ENCODE results near the gene PDZRN3. TPM values are rescaled to one million over a fixed set of nuclear protein-coding genes. Genes with fewer than 3 reads are reported as not detected.
"Not testable (repeated sequence)": the region's sequence is repeated elsewhere in the genome, so short reads cannot be mapped to it uniquely, and the experiment has no call there.

PDZRN3 gene
- total and polyA plus RNA-seq, 4 donors, result 0.69 to 1.8 (median 0.92) TPM

GRCh38 chr3:73569246-73569760 is 55.4 kb downstream of the PDZRN3 start:
- 75% methylated on average over 8 of the region's 8 CpGs for WGBS
- Histone ChIP-seq H3K27me3 (ENCODE audit: control insufficient read depth in 4 of 4, insufficient read depth in 4 of 4, low read length in 3 of 4) (peaks cover 0 to 4% (median 0%) of the 10 kb centered on the region in 4 donors), H3K4me3 (ENCODE audit: low read depth in 1 of 3, low read length in 3 of 3) (no peak overlapping the region), H3K9ac (ENCODE audit: low read depth in 1 of 2, low read length in 2 of 2) (no peak overlapping the region), H3K36me3 (ENCODE audit: control insufficient read depth in 4 of 4, insufficient read depth in 3 of 4, low read depth in 1 of 4, low read length in 3 of 4) (no peaks in the 10 kb centered on the region), H3K9me3 (ENCODE audit: control insufficient read depth in 4 of 4, low read length in 3 of 4) (no peaks in the 10 kb centered on the region), H3K4me1 (ENCODE audit: control insufficient read depth in 4 of 4, insufficient read depth in 4 of 4, low read length in 3 of 4) (no peaks in the 10 kb centered on the region), H3K27ac (ENCODE audit: low read depth in 1 of 2, low read length in 2 of 2) (no peak overlapping the region)
- DNase-seq (ENCODE audit: low spot score), result no peak
- no peak for TF ChIP-seq ZBTB33 (IDR thresholded peaks at IDR 0.05)
- TF ChIP-seq SP1 (IDR thresholded peaks at IDR 0.05), result no peak
- no peak for TF ChIP-seq FOXA2 (IDR thresholded peaks at IDR 0.05)
- no peak for TF ChIP-seq HNF4A (conservative IDR thresholded peaks at IDR 0.05)
- TF ChIP-seq EGR1 (IDR thresholded peaks at IDR 0.05; ENCODE audit: low read depth in 2 of 2), result no peak

DNA sequence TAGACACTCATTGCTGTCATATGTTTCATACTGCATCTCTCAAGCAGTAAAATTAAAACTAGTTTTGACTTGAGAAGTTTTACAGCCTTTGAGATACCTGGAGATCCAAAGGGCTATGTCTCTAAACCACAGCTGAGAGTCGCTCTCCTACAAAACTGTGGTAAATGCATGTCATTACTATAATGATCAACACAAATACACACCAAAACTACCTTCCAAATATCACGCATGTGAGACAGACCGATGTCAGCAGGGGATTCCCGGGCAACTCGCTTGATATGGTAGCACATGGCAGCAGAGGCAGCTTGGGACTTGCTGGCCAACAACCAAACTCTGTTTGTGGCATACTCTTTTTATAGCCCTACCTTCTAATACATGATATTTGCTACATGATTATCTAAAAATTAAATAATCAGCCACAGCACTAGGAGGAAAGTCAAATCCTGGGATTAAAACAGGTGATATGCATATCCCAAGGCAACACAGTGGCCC is 56.3 kb downstream of the PDZRN3 start:
- WGBS, result 91% methylated on average over 5 of the region's 5 CpGs

GRCh38 chr3:73565374-73565773 is 59.4 kb downstream of the PDZRN3 start:
- not testable (repeated sequence) for DNase-seq (ENCODE audit: low spot score); H3K27ac ChIP-seq (ENCODE audit: low read depth in 1 of 2, low read length in 2 of 2); H3K36me3 ChIP-seq (ENCODE audit: control insufficient read depth in 4 of 4, insufficient read depth in 3 of 4, low read depth in 1 of 4, low read length in 3 of 4); H3K9me3 ChIP-seq (ENCODE audit: control insufficient read depth in 4 of 4, low read length in 3 of 4); H3K27me3 ChIP-seq (ENCODE audit: control insufficient read depth in 4 of 4, insufficient read depth in 4 of 4, low read length in 3 of 4); H3K9ac ChIP-seq (ENCODE audit: low read depth in 1 of 2, low read length in 2 of 2); H3K4me1 ChIP-seq (ENCODE audit: control insufficient read depth in 4 of 4, insufficient read depth in 4 of 4, low read length in 3 of 4); H3K4me3 ChIP-seq (ENCODE audit: low read depth in 1 of 3, low read length in 3 of 3)
- WGBS, result 96% methylated on average over 12 of the region's 12 CpGs

More for the DNA sequence above, 56.3 kb downstream of the PDZRN3 start:
- Histone ChIP-seq H3K9me3 (ENCODE audit: control insufficient read depth in 4 of 4, low read length in 3 of 4) (no peaks in the 10 kb centered on the region), H3K36me3 (ENCODE audit: control insufficient read depth in 4 of 4, insufficient read depth in 3 of 4, low read depth in 1 of 4, low read length in 3 of 4) (no peaks in the 10 kb centered on the region), H3K27ac (ENCODE audit: low read depth in 1 of 2, low read length in 2 of 2) (no peak overlapping the region), H3K4me3 (ENCODE audit: low read depth in 1 of 3, low read length in 3 of 3) (no peak overlapping the region), H3K4me1 (ENCODE audit: control insufficient read depth in 4 of 4, insufficient read depth in 4 of 4, low read length in 3 of 4) (no peaks in the 10 kb centered on the region), H3K9ac (ENCODE audit: low read depth in 1 of 2, low read length in 2 of 2) (no peak overlapping the region), H3K27me3 (ENCODE audit: control insufficient read depth in 4 of 4, insufficient read depth in 4 of 4, low read length in 3 of 4) (peaks cover 0 to 4% (median 0%) of the 10 kb centered on the region in 4 donors)
- TF ChIP-seq RXRA (IDR thresholded peaks at IDR 0.05) (no peak), FOXA1 (IDR thresholded peaks at IDR 0.05) (no peak), HNF4A (conservative IDR thresholded peaks at IDR 0.05) (no peak), HNF4G (IDR thresholded peaks at IDR 0.05) (no peak)
- TF ChIP-seq, protein P1, sequence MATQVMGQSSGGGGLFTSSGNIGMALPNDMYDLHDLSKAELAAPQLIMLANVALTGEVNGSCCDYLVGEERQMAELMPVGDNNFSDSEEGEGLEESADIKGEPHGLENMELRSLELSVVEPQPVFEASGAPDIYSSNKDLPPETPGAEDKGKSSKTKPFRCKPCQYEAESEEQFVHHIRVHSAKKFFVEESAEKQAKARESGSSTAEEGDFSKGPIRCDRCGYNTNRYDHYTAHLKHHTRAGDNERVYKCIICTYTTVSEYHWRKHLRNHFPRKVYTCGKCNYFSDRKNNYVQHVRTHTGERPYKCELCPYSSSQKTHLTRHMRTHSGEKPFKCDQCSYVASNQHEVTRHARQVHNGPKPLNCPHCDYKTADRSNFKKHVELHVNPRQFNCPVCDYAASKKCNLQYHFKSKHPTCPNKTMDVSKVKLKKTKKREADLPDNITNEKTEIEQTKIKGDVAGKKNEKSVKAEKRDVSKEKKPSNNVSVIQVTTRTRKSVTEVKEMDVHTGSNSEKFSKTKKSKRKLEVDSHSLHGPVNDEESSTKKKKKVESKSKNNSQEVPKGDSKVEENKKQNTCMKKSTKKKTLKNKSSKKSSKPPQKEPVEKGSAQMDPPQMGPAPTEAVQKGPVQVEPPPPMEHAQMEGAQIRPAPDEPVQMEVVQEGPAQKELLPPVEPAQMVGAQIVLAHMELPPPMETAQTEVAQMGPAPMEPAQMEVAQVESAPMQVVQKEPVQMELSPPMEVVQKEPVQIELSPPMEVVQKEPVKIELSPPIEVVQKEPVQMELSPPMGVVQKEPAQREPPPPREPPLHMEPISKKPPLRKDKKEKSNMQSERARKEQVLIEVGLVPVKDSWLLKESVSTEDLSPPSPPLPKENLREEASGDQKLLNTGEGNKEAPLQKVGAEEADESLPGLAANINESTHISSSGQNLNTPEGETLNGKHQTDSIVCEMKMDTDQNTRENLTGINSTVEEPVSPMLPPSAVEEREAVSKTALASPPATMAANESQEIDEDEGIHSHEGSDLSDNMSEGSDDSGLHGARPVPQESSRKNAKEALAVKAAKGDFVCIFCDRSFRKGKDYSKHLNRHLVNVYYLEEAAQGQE (IDR thresholded peaks at IDR 0.05), result no peak
- DNase-seq (ENCODE audit: low spot score), result no peak
